HG02870 (cell line): ENCODE results near the gene ARL10.
A peak's percentile ranks its signal among the peaks of the same experiment; 100 is the strongest.

Experiments used
- ATAC-seq: cut with Tn5 transposase; IDR thresholded peaks from one replicate; pipeline ENCODE4 v1.9.1; 2021; ENCODE audit warnings: mild to moderate bottlenecking, moderate library complexity; ENCODE audit not compliant: unreplicated experiment

ARL10 gene

DNA sequence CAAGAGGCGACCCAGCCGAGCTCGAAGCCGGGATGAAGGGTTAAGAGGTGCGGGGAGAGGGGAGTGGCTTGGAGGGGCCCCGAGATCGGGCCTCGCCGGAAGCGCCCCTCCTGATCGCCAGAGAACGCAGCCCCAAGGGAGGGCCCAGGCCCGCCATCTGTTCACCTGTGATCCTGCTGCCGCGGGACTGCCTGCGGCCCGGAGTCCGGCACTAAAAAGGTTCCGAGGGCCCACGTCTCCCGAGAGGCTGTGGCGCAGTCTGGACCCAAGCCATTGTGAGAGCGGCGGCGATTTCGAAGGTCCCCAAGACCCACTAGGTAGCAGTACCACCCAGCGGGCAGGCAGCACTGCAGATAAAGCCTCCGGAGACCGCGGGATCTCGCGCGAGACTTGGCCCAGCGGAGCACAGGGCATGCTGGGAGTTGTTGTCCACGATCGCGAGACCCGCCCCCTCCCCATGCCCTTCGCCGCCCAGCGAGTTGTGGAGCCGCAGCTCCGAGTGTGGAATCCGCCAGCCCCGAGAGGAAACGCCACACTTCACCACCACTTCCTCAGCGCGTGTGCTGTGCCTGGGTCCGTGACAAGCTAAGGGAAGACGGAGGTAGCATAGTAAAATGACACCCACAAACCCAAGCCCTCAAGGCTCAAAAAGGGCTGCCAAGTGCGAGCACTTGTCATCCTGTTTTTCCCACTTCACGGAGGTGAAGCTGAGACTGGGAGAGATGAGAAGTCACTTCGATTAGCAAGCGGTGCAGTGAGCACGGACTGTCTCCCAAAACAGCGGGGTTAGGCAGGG, 3.7 kb upstream of the ARL10 start, which contains the start of gene KIAA1191:
TSS of gene KIAA1191 (minus strand) at position 328 of the 796 bp plus-strand sequence. CDS start 2,256 bp downstream, outside the sequence.
- peak; percentile 80 for ATAC-seq

DNA sequence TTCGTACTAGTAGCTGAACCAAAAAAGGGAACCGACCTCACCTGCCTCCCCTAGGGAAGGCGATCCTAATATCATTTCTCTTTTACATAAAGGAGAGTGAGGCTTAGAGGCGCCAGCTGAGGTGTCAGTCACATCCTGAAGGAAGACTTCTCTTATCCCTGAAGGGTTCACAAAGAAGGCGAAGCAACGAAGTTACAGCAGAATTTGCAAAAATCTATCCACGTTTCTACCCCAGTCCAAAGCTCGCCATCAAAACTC, 3.1 kb upstream of the ARL10 start:
- peak; percentile 4 for ATAC-seq

DNA sequence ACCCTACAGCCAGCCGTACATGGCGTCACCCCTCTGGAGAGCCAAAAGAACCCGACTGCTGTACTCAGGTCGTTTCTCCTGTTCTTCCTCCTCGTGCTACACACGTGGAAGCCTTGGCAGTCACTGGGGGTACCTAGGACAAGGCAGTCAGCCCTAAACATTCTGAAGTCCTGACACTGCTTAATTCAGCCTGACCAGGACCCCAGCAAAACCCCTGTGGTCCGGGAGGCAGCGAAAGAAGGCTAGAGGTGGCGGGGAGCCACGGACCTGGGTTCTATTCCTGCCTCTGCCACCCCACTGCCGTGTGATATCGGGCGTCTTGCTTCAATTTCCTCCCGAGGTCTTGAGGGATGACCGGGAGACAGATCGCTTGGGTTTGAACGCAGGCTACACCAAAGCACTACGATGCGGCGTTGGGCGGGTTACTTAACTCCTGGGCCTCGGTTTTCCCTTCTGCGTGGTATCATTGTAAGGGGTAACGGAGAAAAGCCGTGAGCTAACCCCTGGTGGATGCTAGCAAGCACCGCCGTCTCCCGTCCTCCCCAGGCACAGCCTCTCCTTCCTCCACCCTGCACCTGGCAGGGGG, 429 bp upstream of the ARL10 start:
- ATAC-seq, result no peak

DNA sequence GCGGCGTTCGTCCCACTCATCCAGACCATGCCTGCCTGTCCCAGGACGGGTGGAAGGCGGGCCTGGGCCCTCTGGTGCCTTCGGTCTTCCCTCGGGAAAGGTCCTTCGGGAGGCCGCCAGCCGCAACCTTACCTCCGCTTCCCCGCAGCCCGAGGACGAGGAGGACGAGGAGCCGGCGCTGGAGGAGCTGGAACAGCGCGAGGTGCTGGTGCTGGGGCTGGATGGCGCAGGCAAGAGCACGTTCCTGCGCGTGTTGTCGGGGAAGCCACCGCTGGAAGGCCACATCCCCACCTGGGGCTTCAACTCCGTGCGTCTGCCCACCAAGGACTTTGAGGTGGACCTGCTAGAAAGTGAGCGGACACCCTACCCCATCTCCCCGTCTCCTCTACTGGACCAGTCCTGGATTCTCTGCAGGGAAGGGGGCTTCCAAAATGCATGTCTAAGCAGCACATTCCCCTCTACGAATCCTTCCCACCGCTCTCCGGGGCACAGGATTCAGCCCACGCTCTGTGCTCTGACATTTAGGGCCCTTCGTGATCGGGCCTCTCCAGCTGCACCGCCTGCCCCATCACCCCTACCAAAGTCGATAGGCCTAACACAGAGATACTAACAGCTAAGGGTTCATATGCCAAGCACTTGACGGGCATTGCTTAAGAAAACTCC, 1.1 kb downstream of the ARL10 start:
- no peak for ATAC-seq

DNA sequence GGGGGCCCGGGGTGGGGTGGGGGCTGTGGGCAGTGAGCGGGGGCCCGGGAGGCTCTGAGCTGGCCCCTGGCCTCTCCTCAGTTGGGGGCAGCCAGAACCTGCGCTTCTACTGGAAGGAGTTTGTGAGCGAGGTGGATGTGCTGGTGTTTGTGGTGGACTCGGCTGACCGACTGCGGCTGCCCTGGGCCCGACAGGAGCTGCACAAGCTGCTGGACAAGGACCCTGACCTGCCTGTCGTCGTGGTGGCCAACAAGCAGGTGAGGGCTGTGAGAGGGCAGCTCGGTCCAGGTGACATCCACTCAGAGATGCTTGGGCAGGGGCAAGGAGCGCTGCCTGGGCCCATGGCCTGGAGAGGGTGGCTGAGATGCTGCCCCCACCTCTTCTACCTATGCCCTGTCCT, 3.4 kb downstream of the ARL10 start:
- ATAC-seq, result no peak

DNA sequence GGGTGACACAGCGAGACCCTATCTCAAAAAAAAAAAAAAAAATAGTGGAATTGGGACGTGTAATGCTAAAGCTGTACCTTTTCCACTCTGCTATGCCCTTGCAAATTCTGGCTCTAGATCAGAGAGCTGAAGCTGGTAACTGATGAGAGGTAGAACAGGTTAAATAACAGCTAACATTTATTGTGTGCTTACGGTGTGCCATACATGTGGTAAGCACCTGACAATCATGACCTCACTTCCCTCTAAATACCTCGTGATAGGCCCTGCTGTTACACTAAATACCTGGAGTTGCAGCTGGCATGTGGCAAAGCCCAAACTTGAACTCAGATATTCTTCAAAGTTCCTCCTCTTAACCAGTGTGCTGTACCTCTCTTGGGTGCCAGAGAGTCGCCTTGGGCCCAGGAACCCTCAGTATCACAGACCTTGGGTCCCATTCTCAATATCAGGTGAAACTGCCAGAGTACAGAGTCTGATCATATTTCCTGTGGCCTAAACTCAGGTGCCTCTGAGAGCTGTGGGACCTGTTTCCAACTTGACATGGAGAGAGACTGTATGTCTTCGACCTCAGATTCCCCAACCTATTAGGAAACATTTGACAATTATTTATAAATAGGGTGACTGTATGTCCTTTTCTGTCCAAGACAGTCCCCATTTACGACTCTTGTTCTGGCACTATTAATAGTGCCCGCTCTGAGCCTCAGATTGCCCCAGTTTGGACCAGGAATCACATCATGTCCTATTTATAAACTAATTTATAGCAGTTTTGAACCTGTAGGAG, 4.8 kb downstream of the ARL10 start:
- no peak for ATAC-seq

DNA sequence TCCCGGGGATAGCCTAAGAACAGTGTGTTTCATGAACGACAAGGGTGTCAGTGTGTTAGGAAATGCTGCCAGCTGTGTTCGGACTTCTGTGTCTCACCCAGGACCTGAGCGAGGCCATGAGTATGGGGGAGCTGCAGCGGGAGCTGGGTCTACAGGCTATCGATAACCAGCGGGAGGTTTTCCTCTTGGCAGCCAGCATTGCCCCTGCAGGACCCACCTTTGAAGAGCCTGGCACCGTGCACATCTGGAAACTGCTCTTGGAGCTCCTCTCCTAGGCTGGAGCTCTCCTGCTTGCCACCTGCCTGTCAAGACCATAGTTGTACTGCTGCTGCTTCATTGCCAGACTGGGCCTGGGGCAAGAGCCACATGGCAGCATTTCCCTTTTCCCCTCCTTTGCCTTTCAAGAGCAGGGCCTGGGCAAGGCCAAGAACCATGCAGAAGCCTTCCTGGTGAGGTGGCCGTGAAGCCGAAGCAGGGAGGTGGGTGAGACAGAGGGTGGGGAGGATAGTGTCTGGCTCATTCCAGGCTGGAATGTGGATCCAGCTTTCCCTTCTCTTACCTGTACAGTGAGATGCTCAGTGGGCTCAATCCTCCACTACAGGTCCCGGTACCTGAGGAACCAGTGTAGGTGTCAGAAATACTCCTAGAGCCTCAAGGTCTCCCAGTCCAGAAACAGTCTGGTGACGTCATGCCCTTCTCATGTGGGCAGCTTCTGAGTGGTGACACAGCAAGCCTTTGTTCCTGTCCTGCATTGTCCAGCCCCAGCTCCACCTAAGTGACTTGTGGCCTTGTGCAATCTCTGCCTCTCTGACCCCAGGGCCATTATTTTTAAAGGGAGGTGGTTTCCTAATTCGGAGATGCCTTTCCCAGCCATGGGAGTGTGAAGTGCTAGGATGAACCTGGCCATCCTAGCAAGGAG, 6.6 kb downstream of the ARL10 start:
- no peak for ATAC-seq

DNA sequence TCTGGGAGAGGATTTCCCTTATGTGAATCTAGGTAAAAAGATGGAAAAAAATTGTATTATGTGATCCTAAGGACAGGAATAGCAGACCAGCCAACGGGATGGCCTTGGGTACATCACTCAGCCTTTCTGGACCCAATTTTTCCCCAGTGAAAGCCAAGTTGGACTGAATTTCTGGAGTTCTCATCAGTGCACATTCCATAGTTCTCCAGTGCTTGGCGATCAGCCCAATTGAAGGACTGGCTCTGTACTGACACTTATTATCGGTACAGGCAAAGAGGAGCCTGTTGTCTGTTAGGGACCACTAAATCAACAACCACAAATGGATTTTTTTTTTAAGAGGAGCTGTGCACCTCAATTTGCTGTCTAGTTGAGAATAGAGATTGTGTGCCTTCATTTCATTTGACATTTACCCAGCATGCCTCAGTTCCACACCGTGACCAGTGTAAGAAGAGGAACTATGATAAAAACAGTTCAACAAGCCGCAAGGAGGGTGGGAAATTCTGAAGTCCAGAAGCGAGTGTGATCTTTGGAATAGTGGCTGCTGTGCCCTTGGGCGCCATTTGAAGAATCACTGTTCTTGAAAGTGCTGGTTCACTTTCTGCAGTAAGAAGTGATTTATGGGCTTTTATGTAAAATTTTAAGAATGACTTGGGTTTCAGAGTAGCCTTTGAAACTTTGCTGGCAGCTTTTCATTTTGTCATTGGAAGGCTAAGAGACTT, 8.0 kb downstream of the ARL10 start:
- ATAC-seq, result no peak

DNA sequence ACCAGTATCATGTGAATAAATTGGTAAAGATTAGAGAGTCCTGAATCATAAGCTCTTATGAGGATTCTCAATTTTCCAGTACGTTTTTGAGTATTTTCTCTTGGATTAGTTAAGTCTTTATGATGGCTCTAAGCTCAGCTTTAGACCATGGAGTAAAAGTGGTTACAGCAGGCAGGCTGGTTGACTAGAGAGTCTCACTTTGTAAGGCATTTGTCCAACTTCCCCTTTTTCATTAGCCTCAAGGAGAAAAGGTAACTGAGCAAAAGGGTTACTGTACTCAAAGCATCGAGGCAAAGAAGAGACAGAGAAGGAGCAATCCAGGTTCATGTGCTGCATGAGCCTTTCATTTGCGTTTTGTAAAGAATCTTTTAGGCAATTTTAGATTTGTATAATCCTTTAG, 14.6 kb downstream of the ARL10 start:
- no peak for ATAC-seq

DNA sequence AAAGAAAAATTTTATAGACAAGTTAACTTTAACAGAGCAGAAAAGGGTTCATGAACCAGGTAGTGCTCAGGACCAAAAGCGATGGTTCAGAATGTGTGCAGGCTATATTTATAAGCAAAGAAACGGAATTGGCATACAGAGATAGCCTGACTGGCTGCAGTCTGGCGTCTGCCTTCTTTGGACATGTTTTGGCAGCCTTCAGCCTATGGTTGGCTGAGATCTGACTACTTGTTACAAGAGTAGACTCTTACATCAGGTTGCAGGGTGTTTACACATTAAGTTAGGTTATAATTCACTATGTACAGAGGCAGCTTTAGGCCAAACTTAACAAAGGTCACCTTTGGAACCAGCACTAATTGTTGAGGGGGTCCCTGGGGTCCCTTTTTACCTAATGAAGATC, 16.1 kb downstream of the ARL10 start:
- no peak for ATAC-seq

DNA sequence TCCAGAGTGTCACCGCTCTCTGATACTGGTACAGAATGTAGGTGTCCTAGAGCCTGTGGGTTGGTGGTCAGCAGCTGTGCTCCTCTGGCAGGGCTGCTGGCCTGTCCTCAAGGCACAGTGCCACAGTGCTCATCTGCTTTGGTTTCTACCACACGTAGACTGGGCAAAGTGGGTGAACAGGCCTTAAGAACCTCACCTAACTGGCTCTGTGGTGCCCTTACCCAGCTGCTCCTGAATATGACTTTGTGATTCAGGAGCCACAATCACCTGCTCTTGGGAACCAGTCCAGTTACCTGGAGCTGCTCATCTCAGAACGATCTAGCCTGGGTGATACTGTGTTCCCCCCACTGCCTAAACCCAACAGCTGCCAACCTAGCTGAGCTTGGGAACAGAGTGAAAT, 16.7 kb downstream of the ARL10 start:
- ATAC-seq, result no peak

DNA sequence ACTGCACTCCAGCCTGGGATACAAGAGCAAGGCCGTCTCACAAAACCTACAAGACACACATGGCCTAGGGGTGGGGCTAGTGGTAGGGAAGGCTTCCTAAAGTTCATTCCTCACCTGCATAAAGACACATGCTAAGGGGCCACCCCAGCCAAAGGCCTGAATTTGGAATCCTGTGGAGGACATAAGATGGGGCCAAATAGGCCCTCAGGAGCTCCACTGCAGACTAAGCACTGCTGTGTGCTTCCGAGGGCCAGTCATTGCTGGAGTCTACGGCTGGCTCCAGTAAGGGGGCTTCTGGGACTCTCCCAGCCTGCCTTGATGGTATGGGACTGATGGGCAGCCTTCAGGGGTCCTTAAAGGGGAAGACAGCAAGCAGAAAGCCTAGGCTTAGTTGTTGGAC, 17.4 kb downstream of the ARL10 start:
- ATAC-seq, result no peak

DNA sequence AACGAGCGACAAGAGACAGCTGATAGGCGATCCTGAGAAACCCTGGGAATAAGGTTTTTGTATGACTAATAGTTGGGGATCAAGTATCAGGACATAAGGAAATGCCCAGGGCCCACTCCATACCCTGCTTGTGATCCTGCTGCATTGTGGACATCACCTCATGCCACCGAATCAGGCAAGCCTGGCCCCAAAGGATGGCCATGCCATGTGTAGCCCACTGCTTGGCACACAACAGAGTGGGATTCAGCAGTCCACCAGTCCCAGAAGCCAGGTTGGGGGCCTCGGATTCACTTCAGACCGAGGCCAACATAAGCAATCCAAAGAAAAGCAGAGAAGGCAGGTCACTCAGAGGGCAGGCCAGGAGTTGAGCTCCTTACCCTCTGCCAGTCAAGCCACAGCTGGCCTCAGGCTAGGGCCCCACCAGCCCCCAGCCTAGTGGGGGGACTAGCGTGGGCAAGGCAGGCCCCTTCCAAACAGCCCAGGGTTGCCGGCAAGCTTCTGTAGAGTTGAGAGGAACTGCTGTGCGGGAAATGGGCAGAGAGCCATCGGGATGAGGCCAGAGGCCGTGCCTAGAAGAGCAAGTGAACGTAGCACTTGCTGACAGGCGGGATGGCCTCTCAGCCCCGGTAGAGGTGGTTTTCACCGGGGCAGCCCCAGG, 18.1 kb downstream of the ARL10 start:
- no peak for ATAC-seq

DNA sequence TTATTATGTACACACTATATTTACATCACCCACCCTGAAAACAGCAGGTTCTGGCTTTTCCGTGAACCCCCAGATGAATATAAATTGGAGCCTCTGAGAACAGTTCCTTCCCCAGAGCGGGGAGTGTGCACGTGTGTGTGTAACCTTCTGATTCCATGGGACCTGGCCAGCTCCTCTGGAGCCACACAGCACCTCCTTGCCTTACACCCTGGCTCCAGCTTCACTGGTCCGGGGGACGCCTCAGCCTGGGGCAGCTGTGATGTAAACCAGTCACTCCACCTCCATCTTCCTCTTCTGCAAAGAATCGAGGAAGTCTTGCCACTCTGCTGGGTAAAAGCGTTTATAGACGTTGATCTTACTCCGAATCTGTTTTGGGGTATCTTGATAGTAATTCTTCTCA, 18.7 kb downstream of the ARL10 start:
- ATAC-seq, result no peak

DNA sequence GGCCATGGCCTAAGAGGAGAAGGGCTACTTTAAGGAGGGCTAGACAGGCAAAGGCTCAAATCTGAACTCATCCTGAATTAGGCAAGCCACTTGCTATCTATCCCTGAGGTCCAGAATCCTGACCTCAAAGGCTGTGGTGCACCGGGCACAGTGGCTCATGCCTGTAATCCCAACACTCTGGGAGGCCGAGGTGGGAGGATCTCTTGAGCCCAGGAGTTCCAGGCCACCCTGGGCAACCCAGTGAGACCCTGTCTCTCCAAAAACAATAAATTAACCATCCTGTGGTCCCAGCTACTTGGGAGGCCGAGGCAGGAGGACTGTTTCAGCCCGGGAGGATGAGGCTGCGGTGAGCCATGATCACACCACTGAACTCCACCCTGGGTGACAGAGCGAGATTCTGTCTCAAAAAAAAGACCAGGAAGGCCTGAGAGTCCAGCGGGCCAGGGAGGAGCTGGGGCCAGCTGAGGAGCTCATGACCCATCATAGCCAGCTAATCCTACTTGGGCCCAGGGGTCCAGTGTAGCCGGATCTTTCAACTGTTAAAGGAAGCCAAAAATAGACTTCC, 19.2 kb downstream of the ARL10 start:
- no peak for ATAC-seq

DNA sequence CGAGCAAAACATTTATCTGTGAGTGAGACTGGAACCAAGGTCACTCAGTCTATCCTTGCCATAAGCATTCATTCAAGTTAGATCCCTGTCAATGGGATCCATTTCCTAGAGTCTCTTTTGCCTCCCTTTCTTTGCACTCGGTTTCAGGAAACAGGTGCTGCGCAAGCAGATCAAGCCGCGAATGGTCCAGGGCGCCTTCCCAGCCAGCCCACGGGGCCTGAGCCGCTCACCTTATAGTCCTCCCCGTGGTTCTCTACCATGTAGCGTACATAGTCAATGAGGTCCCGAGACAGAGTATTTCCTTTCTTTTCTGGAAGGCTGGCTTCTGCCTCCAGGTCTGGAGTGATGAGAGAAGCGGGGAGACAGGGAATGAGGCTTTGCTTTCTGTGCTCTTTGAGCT, 19.7 kb downstream of the ARL10 start:
- ATAC-seq, result no peak

DNA sequence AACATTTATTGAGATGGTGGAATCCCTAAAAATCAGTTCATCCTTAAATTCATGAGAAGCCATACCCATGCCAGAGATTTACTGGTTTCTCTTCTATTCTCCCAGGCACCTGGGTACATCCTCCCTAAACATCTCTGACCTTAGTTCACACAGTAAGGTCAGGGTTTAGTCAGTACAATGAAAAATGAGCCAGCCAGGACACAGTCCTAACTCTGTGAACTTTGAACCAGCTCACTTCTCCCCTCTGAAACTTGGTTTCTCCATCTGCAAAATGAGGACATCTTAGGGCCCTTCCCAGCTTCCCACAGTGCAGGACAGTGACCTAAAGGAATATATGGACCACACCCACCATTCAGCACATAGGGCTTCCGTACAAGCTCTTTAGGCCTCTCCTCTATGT, 21.2 kb downstream of the ARL10 start:
- ATAC-seq, result no peak

DNA sequence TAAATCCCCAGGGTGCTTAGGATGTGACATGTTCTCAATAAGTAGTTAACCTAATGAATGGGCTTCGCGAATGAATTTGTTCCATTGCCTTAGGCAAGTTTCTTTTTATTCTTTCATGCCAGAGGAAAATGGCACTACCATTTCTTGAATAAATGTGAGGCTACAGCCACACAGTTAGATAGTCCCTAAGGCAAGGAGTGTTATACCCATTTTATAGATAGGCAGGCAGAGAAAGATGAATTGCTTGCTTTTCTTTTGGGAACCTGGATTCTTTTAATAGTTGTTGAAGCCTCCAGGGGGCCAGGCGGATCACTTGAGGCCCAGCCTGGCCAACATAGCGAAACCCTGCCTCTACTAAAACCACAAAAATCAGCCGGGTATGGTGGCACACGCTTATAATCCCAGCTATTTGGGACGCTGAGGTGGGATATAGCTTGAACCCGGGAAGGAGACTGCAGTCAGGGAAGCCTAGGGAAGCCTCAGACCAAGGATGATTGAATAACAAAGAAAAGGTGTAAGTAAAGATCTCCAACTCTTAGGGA, 22.2 kb downstream of the ARL10 start:
- ATAC-seq, result no peak

DNA sequence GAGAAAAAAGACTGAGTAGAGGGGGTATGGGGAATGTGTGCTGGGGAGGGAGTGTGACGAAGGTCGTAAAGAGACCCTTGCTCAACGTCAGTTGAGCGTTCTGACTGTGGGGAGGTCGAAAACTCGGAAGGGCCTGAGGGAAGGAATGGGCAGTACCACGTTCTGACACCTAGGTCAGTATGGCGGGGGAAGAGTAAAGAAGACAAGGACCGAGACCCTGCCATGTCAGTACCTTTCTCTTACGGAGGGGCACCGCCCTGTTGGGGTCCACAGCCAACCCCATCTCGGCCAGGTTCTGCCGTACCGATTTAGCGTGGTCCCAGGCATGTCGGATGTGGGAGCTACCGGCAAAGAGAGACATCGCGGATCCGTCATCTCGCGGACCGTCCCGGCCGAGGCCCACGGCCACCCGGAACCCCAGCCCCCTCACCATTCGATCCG, 22.7 kb downstream of the ARL10 start:
- no peak for ATAC-seq
